NCI-H748 (cell line): ENCODE measurements around the gene DENND5A.
"Not testable (repeated sequence)": the region's sequence is repeated elsewhere in the genome, so short reads cannot be mapped to it uniquely, and the experiment has no call there.

Experiments
- DNase-seq: peaks from one replicate; lab custom pipeline; 2025; ENCODE audit not compliant: unreplicated experiment; lab: John Stamatoyannopoulos, UW

The DENND5A gene

DNA sequence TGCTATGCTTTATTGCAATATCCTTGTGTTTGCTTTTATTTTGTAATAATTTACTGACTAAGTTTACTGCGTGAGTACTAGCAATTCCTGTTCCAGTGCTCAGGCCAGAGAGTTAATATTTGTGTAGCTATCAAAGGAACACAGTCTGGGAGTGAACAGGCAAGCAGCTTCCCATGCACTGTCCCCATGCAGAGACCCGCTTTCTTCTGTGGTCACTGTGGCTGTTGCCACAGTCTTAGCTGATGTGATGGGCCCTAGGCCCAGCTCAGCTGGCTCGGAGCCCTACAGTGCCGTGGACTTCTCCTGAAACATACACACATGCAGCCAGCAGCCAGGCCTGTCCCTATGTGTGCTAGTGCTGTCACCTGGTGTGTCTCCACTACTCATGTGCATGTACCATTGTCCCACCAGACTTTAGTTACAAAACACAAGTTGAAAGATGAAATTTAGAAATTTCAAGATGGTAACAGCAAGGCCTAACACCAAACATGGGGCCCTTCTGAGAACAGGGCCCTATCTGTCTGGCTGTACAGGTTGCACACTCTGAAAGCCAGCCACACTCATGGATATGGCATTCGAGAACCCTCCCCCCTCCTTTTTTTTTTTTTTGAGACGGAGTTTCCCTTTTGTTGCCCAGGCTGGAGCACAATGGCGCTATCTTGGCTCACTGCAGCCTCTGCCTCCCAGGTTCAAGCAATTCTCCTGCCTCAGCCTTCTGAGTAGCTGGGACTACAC lies 161.4 kb downstream of the DENND5A start:
- no peak for DNase-seq

DNA sequence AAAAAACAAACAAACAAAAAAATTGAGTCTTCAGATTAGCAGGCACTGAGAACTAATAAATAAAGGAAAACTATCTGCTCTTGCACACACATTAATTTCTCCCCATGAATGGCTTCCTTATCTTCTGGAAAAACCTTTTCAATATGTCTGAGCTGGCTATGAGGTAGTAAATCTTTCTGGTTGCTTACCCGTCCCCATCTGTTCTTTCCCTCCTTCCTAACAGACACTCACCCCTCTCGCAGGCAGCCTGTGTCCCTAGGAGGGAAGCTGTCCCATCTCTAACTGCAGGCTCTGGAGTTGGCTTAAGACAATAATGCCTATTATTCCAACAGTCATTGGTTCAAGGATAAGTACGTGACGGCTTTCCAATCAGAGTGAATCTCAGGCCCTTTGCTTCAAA lies 165.5 kb downstream of the DENND5A start:
- DNase-seq, result no peak

DNA sequence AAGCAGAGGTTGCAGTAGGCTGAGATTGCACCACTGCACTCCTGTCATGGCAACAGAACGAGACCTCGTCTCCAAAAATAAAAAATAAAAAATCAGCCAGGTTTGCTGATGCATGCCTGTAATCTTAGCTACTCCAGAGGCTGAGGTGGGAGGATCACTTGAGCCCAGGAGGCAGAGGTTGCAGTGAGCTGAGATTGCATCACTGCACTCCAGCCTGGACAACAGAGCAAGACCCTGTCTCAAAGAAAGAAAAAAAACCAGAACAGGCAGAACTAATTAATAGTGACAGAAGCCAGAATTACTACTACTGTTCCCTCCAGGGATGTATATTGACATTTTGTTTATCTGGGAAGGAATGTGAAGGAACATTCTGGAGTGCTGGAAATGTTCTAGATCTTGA lies 166.7 kb downstream of the DENND5A start:
- not testable (repeated sequence) for DNase-seq

DNA sequence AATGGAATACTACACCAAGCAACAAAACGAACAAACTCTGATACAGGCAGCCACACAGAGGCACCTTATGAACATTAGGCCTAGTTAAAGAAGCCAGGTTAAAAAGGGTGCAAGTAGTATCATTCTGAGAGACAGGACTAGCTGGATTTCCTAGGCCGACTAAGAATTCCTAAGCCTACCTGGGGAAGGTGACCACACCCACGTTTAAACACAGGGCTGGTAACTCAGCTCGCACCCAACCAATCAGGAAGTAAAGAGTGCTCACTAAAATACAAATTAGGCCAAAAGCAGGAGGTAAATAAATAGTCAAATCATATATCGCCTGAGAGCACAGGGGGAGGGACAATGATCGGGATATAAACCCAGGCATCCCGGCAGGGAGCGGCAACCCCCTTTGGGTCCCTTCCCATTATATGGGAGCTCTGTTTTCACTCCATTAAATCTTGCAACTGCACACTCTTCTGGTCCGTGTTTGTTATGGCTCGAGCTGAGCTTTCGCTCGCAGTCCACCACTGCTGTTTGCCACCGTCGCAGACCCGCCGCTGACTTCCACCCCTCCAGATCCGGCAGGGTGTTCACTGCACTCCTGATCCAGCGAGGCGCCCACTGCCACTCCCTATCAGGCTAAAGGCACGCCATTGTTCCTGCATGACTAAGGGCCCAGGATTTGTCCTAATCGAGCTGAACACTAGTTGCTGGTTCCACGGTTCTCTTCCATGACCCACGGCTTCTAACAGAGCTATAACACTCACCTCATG lies 167.8 kb downstream of the DENND5A start:
- not testable (repeated sequence) for DNase-seq

DNA sequence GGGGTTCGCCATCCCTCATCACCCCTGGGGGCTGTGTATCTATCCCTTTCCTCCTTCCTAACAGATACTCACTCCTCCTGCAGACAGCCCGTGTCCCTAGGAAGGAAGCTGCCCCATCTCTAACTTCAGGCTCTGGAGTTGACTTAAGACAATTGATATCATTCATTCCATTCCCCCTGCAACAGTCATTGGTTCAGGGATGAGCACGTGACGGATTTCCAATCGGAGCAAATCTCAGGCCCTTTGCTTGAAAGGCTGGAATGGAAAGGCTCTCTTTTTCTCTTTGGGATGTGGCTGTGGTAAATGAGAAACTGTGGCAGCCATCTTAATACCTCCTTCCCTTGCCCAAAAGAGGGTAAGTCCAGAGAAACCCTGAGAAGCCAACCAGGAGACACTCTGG lies 168.7 kb downstream of the DENND5A start:
- no peak for DNase-seq

DNA sequence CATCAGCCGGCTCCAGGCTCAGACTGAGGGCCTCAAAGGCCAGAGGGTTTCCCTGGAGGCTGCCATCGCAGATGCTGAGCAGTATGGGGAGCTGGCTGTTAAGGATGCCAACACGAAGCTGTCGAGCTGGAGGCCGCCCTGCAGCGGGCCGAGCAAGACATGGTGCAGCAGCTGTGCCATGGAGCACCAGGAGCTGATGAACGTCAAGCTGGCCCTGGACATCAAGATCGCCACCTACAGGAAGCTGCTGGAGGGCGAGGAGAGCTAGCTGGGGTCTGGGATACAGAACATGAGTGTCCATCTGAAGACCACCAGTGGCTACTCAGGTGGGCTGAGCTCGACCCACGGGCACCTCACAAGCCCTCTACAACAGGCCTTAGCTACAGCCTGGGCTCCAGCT lies 169.7 kb downstream of the DENND5A start:
- DNase-seq, result peak; percentile 12

DNA sequence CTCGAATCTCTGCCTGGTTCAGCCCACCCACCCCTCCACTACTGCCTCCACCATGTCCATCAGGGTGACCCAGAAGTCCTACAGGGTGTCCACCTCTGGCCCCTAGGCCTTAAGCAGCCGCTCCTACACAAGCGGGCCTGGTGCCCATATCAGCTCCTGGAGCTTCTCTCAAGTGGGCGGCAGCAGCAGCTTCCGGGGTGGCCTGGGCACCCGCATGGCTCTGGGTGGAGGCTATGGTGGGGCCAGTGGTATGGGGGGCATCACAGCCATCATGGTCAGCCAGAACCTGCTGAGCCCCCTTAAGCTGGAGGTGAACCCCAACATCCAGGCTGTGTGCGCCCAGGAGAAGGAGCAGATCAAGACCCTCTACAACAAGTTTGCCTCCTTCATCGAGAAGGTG lies 170.7 kb downstream of the DENND5A start:
- DNase-seq, result no peak

DNA sequence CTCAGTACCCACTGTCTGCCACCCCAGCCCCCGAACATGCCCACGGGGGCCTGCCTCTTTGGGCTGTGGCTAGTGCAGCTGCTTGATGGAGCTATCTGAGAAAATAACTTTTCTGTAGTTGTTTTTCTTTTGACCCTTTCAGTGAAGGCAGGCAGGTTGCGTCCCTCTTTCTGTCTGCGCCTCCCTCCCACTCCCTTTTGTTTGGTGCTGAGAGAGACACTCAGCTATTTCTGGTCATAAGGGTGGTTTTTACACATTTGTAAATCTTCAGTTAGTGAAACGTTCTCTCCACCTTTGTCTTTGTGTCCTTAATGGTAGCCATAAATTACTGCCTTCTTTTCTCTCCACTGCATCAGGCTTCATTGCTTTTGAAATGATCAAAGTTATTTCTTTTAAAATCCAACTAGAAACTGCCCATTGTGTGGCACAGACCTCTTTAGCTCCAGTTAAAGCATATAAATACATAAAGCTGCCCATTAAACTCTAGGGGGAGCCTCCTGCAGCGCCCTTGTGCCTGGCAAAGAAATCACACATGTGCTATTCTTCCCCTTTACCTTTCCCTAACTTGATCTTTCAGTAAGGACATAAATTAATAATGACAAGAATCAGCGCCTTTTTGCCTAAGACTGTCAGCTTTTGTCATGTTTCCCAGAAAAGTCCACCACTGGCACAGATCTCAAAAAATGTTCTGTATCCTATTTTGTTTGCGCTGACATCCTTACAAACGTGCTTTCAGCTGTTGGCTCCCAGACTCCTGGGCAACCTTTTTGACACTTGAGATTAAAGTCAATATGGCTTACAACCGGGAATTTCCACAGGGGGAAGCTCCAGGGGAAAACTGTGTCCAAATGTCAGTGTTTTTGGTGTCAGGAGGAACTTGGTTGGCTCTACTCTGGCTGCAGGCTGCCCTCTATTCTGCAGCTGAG lies 172.0 kb downstream of the DENND5A start:
- DNase-seq, result peak; percentile 29

DNA sequence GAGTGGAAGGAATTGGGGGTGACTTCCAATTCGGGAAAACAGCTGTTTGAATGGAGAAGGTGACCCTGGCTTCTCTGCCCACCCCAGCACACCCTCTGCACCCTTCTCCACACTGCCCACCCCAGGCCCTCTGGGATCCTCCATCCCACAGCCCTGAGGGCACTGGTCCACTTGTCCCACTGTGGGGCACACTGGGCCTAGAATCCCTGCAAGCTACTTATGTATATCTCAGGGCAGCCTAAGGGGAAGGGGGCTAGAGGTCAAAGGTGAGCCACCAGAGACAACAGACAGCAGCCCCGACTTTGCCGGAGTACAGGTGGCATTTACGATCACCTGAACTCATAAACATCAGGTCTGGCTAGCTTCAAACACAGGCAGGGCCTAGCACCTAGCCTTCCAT lies 173.1 kb downstream of the DENND5A start:
- no peak for DNase-seq

DNA sequence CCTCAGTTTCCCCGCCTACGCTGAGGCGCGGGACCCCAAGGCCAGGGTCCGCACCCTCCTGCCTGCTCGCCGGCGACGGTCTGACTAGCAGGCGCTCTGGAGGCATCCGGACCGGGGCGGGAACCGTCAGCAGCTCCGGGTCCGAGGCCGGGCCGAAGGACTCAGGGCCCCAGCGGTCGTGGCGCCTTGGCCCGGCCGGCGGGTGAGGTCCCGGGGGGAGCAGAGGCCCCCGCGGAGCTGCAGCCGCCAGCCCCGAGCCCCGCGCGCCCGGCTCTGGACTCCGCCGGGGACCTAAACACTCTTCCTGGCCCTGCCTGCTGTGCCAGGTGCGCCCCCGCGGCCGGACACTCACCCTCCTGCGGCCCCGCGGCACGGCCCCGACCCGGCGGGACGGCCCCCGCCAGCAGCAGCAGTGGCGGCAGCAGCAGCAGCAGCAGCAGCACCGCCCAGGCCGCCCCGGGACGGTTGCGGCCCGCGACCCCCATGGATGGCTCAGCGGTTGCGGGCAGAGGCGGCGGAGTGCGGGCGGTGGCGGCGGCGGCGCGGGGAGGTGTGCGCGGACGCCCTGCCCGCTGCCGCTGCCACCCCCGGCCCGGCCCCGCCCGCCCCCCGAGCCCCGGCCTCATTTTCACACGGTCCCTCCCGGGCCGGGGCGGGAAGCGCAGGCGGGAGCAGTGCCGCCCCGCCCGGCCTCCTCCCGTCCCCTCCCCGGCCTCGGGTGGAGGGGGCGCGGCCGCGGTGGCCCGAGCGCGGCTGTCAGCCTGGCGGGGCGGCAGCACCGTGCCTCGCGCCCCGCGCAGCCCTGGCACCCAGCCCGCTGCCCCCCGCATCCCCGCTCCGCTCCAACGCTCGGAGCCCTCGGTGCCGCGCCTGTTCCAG lies 173.9 kb downstream of the DENND5A start, which contains the start of gene SCUBE2:
SCUBE2 (minus strand) TSS at position 556 of the 879 bp plus-strand sequence; CDS start at position 485, 71 bp downstream.
- DNase-seq, result no peak

DNA sequence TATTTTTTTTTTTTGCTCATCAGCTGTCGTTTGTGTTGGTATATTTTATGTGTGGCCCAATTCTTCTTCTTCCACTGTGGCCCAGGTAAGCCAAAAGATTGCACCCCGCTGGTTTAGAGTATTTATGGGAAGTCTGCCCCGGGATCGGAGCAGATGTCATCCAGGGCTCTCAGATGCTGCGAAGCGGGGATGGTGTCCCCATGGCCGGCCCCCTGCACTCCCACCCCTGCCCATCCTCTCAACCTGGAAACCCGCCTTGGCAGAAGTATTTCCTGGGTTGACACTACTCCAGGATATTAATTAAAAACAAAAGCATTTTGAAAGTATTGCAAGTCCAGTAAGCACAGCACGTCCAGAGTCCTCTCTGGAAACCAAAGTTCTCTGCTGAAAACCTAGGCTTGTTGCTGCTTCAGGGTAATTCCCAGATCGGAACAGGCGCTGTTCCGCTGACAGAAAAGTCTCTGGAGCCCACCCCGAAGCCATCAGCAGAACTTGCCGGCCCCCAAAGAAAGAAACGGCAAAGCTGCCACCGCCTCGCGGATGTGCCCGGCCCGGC lies 174.6 kb downstream of the DENND5A start:
- no peak for DNase-seq

DNA sequence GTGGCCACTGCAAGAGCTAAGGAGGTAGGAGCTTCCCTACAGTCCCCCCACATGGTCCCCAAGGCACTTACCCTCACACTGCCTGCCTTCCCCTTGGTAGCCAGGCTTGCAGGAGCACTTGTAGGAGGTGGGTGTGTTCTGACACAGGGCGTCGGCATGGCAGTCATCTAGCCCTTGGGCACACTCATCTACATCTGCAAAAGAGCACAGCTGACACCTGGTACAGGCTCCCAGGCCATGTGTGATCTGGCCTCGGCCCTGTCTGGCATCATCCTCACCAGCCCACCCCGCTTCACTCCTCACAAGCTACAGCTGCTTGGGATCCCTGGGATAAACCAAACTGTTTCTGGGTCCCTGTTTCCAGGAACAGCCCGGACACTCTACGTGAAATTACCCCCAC lies 175.5 kb downstream of the DENND5A start:
- DNase-seq, result no peak

DNA sequence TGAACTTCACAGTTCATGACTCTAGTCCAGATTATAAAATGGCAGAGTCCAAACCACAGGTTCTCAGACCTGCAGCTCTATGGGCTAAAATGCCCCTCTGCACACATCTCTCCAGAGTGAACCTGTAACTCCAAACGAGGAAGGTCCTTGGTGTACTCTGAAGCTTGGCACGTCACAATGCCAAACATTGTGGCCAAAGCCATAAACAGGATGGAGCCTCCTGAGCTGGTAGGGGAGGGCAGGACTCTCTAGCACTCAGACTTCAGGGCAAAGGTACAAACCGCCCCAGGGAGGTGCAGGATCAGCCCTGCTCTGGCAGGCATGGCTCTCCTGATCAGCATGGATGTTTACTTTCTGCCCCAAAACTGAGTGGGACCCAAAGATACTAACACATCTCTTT lies 176.1 kb downstream of the DENND5A start:
- DNase-seq, result no peak
